B cell (primary cell): ENCODE measurements around the gene IMMP2L. TPM values are rescaled to one million over a fixed set of nuclear protein-coding genes. Genes with fewer than 3 reads are reported as not detected.

ENCODE experiments used
- ATAC-seq: fragments of 200-7000 bp; cut with Tn5 transposase; one replicate; pipeline ENCODE4 v1.10.0; 2021; ENCODE audit warnings: low read depth, mild to moderate bottlenecking, moderate number of reproducible peaks, moderate library complexity
- CTCF ChIA-PET: fragments of 350-600 bp; sonication (Branson Sonifier 250); formaldehyde crosslinking; loops from one replicate; lab custom pipeline; 2021; ENCODE audit warnings: antibody characterized with exemption, inconsistent platforms; lab: Charles Lee
- POLR2A ChIA-PET: fragments of 350-600 bp; sonication (Branson Sonifier 250); formaldehyde crosslinking; loops from one replicate; lab custom pipeline; 2021; ENCODE audit warnings: antibody characterized with exemption; lab: Charles Lee
- DNase-seq: peaks from one replicate; pipeline ENCODE4 v3.0.0; 2013
- H2AFZ ChIP-seq: 2 replicates; pipeline ENCODE4 v1.6.1; 2012; ENCODE audit warnings: mild to moderate bottlenecking, low read depth, low read length; ENCODE audit not compliant: insufficient read depth, poor library complexity, severe bottlenecking
- H3K27ac ChIP-seq, 2 donors: 1 replicate in 1 of 2; 2 replicates in 1 of 2; pipeline ENCODE4 v1.5.1; 2012 to 2013; ENCODE audit warnings: low read length in 2 of 2, mild to moderate bottlenecking in 2 of 2, moderate library complexity in 1 of 2
- H3K27me3 ChIP-seq, 4 experiments: fragments of 200-600 bp in 1 of 4; sonication (generic) in 1 of 4; replicated peaks in 1 of 4; 1 replicate in 2 of 4; 2 replicates in 2 of 4; pipeline versions ENCODE4 v1.6.1 to v1.7.0; 2013 to 2016; ENCODE audit warnings: low read length in 3 of 4, mild to moderate bottlenecking in 2 of 4, mixed read lengths in 1 of 4, moderate library complexity in 1 of 4; ENCODE audit not compliant: insufficient read depth in 4 of 4, control insufficient read depth in 3 of 4; ENCODE audit errors: control extremely low read depth in 1 of 4
- H3K36me3 ChIP-seq, 2 experiments: replicated peaks in 1 of 2; 1 replicate in 1 of 2; 2 replicates in 1 of 2; pipeline versions ENCODE4 v1.6.1 to v1.7.1; 2013; ENCODE audit warnings: low read length in 1 of 2; ENCODE audit not compliant: insufficient read depth in 2 of 2, control insufficient read depth in 1 of 2; ENCODE audit errors: control extremely low read depth in 1 of 2, extremely low read depth in 1 of 2
- H3K4me1 ChIP-seq, 2 donors: fragments of 200-600 bp in 1 of 2; sonication (generic) in 1 of 2; 1 replicate in 1 of 2; 2 replicates in 1 of 2; pipeline versions ENCODE4 v1.5.1 to v1.6.1; 2013 to 2017; ENCODE audit warnings: low read length in 2 of 2; ENCODE audit not compliant: control insufficient read depth in 2 of 2, insufficient read depth in 2 of 2
- H3K4me2 ChIP-seq: replicated peaks from 2 replicates; pipeline ENCODE3; 2012; ENCODE audit warnings: mild to moderate bottlenecking, low read depth, low read length; ENCODE audit not compliant: poor library complexity, severe bottlenecking
- H3K4me3 ChIP-seq, 5 experiments: fragments of 200-600 bp in 1 of 5; sonication (generic) in 1 of 5; 1 replicate in 3 of 5; 2 replicates in 2 of 5; pipeline versions ENCODE4 v1.5.1 to v1.7.0; 2011 to 2016; ENCODE audit warnings: low read length in 4 of 5, mild to moderate bottlenecking in 4 of 5, low read depth in 2 of 5, control low read depth in 1 of 5, moderate library complexity in 1 of 5; ENCODE audit not compliant: insufficient read depth in 1 of 5; ENCODE audit errors: control extremely low read depth in 1 of 5, extremely low read depth in 1 of 5
- H3K79me2 ChIP-seq: fragments of 200-600 bp; sonication (generic); one replicate; pipeline ENCODE4 v1.6.0; 2016; ENCODE audit warnings: low read length; ENCODE audit not compliant: control insufficient read depth, insufficient read depth
- H3K9ac ChIP-seq: fragments of 200-600 bp; sonication (generic); 2 replicates; pipeline ENCODE4 v1.6.1; 2017; ENCODE audit warnings: mild to moderate bottlenecking, low read length, moderate library complexity
- H3K9me3 ChIP-seq, 3 donors: one replicate each; pipeline versions ENCODE4 v1.6.1 to v1.7.1; 2013; ENCODE audit warnings: low read length in 2 of 3; ENCODE audit not compliant: control insufficient read depth in 2 of 3, insufficient read depth in 1 of 3; ENCODE audit errors: control extremely low read depth in 1 of 3
- H4K20me1 ChIP-seq: 2 replicates; pipeline ENCODE4 v1.6.0; 2012; ENCODE audit warnings: mild to moderate bottlenecking, low read length; ENCODE audit not compliant: insufficient read depth, control insufficient read depth, poor library complexity, severe bottlenecking
- H3K27ac Mint-ChIP-seq: one replicate; pipeline ENCODE4 v1.8.0; 2021; ENCODE audit warnings: mixed read lengths
- H3K27me3 Mint-ChIP-seq: one replicate; pipeline ENCODE4 v1.8.0; 2021; ENCODE audit warnings: mixed read lengths
- H3K4me1 Mint-ChIP-seq: one replicate; pipeline ENCODE4 v1.8.0; 2021; ENCODE audit warnings: mixed read lengths
- H3K4me3 Mint-ChIP-seq: one replicate; pipeline ENCODE4 v1.8.0; 2021; ENCODE audit warnings: mixed read lengths
- H3K9me3 Mint-ChIP-seq: one replicate; pipeline ENCODE4 v1.8.0; 2022; ENCODE audit warnings: mixed read lengths; ENCODE audit not compliant: insufficient read depth
- EZH2 ChIP-seq: IDR thresholded peaks from 2 replicates; pipeline ENCODE4 v1.6.1; 2012; ENCODE audit warnings: borderline replicate concordance, low read depth, mild to moderate bottlenecking, moderate library complexity, low read length; ENCODE audit not compliant: insufficient read depth, poor library complexity, severe bottlenecking
- WGBS: methylation state at CpG from one replicate; pipeline ENCODE4 v1.1.5; 2013; ENCODE audit warnings: missing lambda C conversion rate; ENCODE audit not compliant: insufficient coverage; 5-methylcytosine and 5-hydroxymethylcytosine counted together
- intact Hi-C: fragments of 100-400 bp; cut with micrococcal nuclease; formaldehyde crosslinking; loops from one replicate; pipeline ENCODE4 v1.10.0; 2022
- polyA plus RNA-seq: library from polyadenylated mRNA; depleted of rRNA; stranded (reverse); fragments of >200 nt; gene quantifications from 2 replicates; pipeline ENCODE4 v1.2.3, GENCODE V29; 2012
- total RNA-seq, 2 donors: library from RNA; stranded (reverse); fragments of 120-200 nt in 1 of 2; gene quantifications; 1 replicate in 1 of 2; 2 replicates in 1 of 2; pipeline versions ENCODE4 v1.2.3 to v1.2.4, GENCODE V29; 2013 to 2022
- TF ChIP-seq, protein P1 (sequence below): fragments of 200-600 bp; IDR thresholded peaks from one replicate; pipeline ENCODE4 v1.8.0; 2022; ENCODE audit warnings: antibody characterized with exemption, mild to moderate bottlenecking

IMMP2L gene
- total and polyA plus RNA-seq, 2 donors (not counting 1 experiment from before 2014, with no cell fraction given): 3.8 to 34.2 TPM

DNA sequence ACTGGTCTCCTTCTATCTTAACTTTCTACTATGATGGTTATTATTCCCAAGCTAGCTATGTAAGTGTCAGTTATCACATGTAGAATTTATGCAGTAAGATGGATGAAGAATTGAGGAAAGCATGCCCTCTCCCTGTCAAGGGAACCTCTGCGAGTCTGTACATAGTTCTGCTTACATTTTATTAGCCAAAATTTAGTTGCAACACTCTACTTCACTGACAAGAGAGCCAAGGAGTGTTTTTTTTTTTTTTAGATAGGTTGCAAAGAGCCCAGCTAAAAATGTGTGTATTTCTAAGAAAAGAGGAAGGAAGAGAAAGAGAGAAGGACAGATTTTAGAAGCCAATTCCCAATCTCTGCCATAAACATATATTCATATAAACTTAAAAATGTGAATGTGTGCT, 829.1 kb downstream of the IMMP2L start:
- POLR2A ChIA-PET: no interaction called here
- no CpG with 5 or more reads among the region's 1 CpG for WGBS
- no peak overlapping the region for H3K4me3 ChIP-seq

DNA sequence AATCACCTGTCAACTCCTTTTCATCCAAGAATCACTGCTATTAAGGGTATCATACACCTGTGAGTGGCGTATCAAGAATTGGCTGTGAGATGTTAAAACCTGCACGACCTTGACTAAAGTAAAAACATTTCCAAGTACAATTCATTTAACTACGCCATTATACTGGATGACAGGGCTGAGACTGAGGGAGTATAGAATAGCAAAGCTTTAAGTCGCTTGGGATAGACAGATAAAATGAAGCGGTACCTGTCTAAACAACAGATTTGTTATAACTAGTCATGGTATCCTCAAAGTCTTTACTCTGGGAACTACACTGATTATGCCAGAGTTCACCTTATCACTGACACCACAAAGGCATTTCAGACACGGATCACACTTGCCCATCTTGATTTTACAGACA, 837.5 kb downstream of the IMMP2L start:
- ChIA-PET POLR2A (interaction anchor here (0.7 kb wide), 1 partner anchor 334 kb away, joined by 5 read pairs; no protein-coding TSS in a partner anchor), CTCF (no interaction called here)

More for the DNA sequence above, 829.1 kb downstream of the IMMP2L start:
- Histone ChIP-seq H3K9me3 (no peaks in the 10 kb centered on the region), H3K27me3 (no peaks in the 10 kb centered on the region), H3K36me3 (no peaks in the 10 kb centered on the region), H2AFZ (no peak overlapping the region), H3K79me2 (no peaks in the 10 kb centered on the region), H3K4me1 (no peaks in the 10 kb centered on the region), H3K9ac (no peak overlapping the region), H4K20me1 (no peaks in the 10 kb centered on the region), H3K27ac (no peak overlapping the region), H3K4me2 (no peak overlapping the region)
- ATAC-seq: no peak
- intact Hi-C loops: no loop called here
- DNase-seq: no peak
- H3K4me1 Mint-ChIP-seq: no peaks in the 10 kb centered on the region
- no peaks in the 10 kb centered on the region for H3K9me3 Mint-ChIP-seq
- no peak overlapping the region for H3K27ac Mint-ChIP-seq
- CTCF ChIA-PET: no interaction called here
- TF ChIP-seq EZH2: no peak
- TF ChIP-seq, protein P1, sequence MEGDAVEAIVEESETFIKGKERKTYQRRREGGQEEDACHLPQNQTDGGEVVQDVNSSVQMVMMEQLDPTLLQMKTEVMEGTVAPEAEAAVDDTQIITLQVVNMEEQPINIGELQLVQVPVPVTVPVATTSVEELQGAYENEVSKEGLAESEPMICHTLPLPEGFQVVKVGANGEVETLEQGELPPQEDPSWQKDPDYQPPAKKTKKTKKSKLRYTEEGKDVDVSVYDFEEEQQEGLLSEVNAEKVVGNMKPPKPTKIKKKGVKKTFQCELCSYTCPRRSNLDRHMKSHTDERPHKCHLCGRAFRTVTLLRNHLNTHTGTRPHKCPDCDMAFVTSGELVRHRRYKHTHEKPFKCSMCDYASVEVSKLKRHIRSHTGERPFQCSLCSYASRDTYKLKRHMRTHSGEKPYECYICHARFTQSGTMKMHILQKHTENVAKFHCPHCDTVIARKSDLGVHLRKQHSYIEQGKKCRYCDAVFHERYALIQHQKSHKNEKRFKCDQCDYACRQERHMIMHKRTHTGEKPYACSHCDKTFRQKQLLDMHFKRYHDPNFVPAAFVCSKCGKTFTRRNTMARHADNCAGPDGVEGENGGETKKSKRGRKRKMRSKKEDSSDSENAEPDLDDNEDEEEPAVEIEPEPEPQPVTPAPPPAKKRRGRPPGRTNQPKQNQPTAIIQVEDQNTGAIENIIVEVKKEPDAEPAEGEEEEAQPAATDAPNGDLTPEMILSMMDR: no peak
- no peak overlapping the region for H3K4me3 Mint-ChIP-seq
- H3K27me3 Mint-ChIP-seq: no peaks in the 10 kb centered on the region

More for the DNA sequence above, 837.5 kb downstream of the IMMP2L start:
- Mint-ChIP-seq H3K4me3 (no peak overlapping the region), H3K9me3 (no peaks in the 10 kb centered on the region), H3K27me3 (no peaks in the 10 kb centered on the region), H3K4me1 (no peaks in the 10 kb centered on the region), H3K27ac (no peak overlapping the region)
- no peaks in the 10 kb centered on the region for H3K79me2 ChIP-seq
- intact Hi-C loops: no loop called here
- no peaks in the 10 kb centered on the region for H3K4me1 ChIP-seq
- H3K36me3 ChIP-seq: no peaks in the 10 kb centered on the region
- no peak overlapping the region for H3K4me3 ChIP-seq
- H4K20me1 ChIP-seq: no peaks in the 10 kb centered on the region
- H2AFZ ChIP-seq: no peak overlapping the region
- WGBS: 100% methylated on average over 3 of the region's 6 CpGs
- no peak for TF ChIP-seq EZH2
- TF ChIP-seq, protein P1: no peak
- DNase-seq (no peak), ATAC-seq (no peak)
- no peaks in the 10 kb centered on the region for H3K27me3 ChIP-seq
- no peak overlapping the region for H3K4me2 ChIP-seq
- H3K27ac ChIP-seq: no peak overlapping the region
- H3K9ac ChIP-seq: no peak overlapping the region
- no peaks in the 10 kb centered on the region for H3K9me3 ChIP-seq
